ENCODE results near the gene SMIM34.
"Not testable (repeated sequence)": the region's sequence is repeated elsewhere in the genome, so short reads cannot be mapped to it uniquely, and the experiment has no call there.

The SMIM34 gene

GRCh38 chr21:34423805-34424204, at the start of gene SMIM34:
Gene SMIM34 (minus strand): TSS chr21:34423951. CDS start chr21:34423839, 112 bp downstream.
- not testable (repeated sequence) for DNase-seq

- not testable (repeated sequence) for DNase-seq
Observed at GRCh38 chr21:34467333-34467732, 43.6 kb upstream of the SMIM34 start.

- not testable (repeated sequence) for DNase-seq
Observed at GRCh38 chr21:34459426-34459825, 35.7 kb upstream of the SMIM34 start.

GRCh38 chr21:34458266-34458665, 34.5 kb upstream of the SMIM34 start:
- DNase-seq: not testable (repeated sequence)

GRCh38 chr21:34456180-34456579, 32.4 kb upstream of the SMIM34 start:
- not testable (repeated sequence) for DNase-seq

GRCh38 chr21:34455628-34456027, 31.9 kb upstream of the SMIM34 start:
- not testable (repeated sequence) for DNase-seq

GRCh38 chr21:34447018-34447417, 23.3 kb upstream of the SMIM34 start:
- not testable (repeated sequence) for DNase-seq

- DNase-seq: not testable (repeated sequence)
Observed at GRCh38 chr21:34443486-34443885, 19.7 kb upstream of the SMIM34 start.

GRCh38 chr21:34429710-34430109, 6.0 kb upstream of the SMIM34 start:
- DNase-seq: not testable (repeated sequence)

GRCh38 chr21:34428441-34428840, 4.7 kb upstream of the SMIM34 start:
- not testable (repeated sequence) for DNase-seq

GRCh38 chr21:34427339-34427738, 3.6 kb upstream of the SMIM34 start:
- not testable (repeated sequence) for DNase-seq

GRCh38 chr21:34417448-34418077, 6.2 kb downstream of the SMIM34 start:
- not testable (repeated sequence) for DNase-seq

- not testable (repeated sequence) for DNase-seq
Observed at GRCh38 chr21:34407294-34407693, 16.5 kb downstream of the SMIM34 start.

- not testable (repeated sequence) for DNase-seq
Observed at GRCh38 chr21:34406676-34407075, 17.1 kb downstream of the SMIM34 start.

GRCh38 chr21:34406102-34406501, 17.6 kb downstream of the SMIM34 start:
- DNase-seq: not testable (repeated sequence)

- DNase-seq: not testable (repeated sequence)
Observed at GRCh38 chr21:34405686-34406085, 18.1 kb downstream of the SMIM34 start.

- not testable (repeated sequence) for DNase-seq
Observed at GRCh38 chr21:34404742-34405141, 19.0 kb downstream of the SMIM34 start.

- DNase-seq: not testable (repeated sequence)
Observed at GRCh38 chr21:34400522-34400921, 23.2 kb downstream of the SMIM34 start.

GRCh38 chr21:34383724-34384415, 39.9 kb downstream of the SMIM34 start:
- not testable (repeated sequence) for DNase-seq

GRCh38 chr21:34383138-34383537, 40.6 kb downstream of the SMIM34 start:
- DNase-seq: not testable (repeated sequence)

GRCh38 chr21:34375619-34375972, 48.2 kb downstream of the SMIM34 start:
- DNase-seq: not testable (repeated sequence)

- DNase-seq: not testable (repeated sequence)
Observed at GRCh38 chr21:34374940-34375618, 48.7 kb downstream of the SMIM34 start, which contains the start of gene SMIM11. Gene SMIM11 (plus strand): TSS chr21:34375507. CDS start chr21:34379505, 3,998 bp downstream.

- DNase-seq: not testable (repeated sequence)
Observed at GRCh38 chr21:34374462-34374861, 49.3 kb downstream of the SMIM34 start.

Data from activated CD4-positive, alpha-beta T cell treated with anti-CD3 and anti-CD28 coated beads for 4 hours (primary cell).